Inflammatory macrophage (primary cell): ENCODE measurements around the gene TMEM272.
"Not testable (repeated sequence)": the region's sequence is repeated elsewhere in the genome, so short reads cannot be mapped to it uniquely, and the experiment has no call there.

Source experiments
- DNase-seq, 2 donors: peaks; one replicate each; pipeline ENCODE4 v3.0.0-alpha.2; 2020 to 2022

Gene TMEM272

GRCh38 chr13:51824712-51825111 lies 20.3 kb downstream of the TMEM272 start:
- DNase-seq = not testable (repeated sequence)

GRCh38 chr13:51823863-51824262 lies 21.1 kb downstream of the TMEM272 start:
- DNase-seq = no peak

GRCh38 chr13:51823359-51823758 lies 21.6 kb downstream of the TMEM272 start:
- no peak for DNase-seq

- no peak for DNase-seq
Measured at GRCh38 chr13:51822106-51822815, 22.7 kb downstream of the TMEM272 start.

GRCh38 chr13:51821606-51822005 lies 23.4 kb downstream of the TMEM272 start:
- DNase-seq = peak; percentile 43 to 49

- DNase-seq = no peak
Measured at GRCh38 chr13:51820016-51820597, 24.9 kb downstream of the TMEM272 start.

GRCh38 chr13:51819544-51819943 lies 25.4 kb downstream of the TMEM272 start:
- DNase-seq = no peak

GRCh38 chr13:51818781-51819511 lies 26.0 kb downstream of the TMEM272 start:
- peak in 1 of 2 donors; percentile 57 for DNase-seq

GRCh38 chr13:51818276-51818675 lies 26.7 kb downstream of the TMEM272 start:
- no peak for DNase-seq

- no peak for DNase-seq
Measured at GRCh38 chr13:51817717-51818116, 27.3 kb downstream of the TMEM272 start.

GRCh38 chr13:51816604-51817249 lies 28.2 kb downstream of the TMEM272 start:
- DNase-seq = no peak

- no peak for DNase-seq
Measured at GRCh38 chr13:51815848-51816247, 29.1 kb downstream of the TMEM272 start.

GRCh38 chr13:51814825-51815650 lies 29.9 kb downstream of the TMEM272 start:
- peak; percentile 67 to 68 for DNase-seq

GRCh38 chr13:51814071-51814470 lies 30.9 kb downstream of the TMEM272 start:
- DNase-seq = no peak

GRCh38 chr13:51811920-51812451 lies 33.0 kb downstream of the TMEM272 start:
- DNase-seq = peak; percentile 28 to 53

- no peak for DNase-seq
Measured at GRCh38 chr13:51811046-51811445, 33.9 kb downstream of the TMEM272 start.

GRCh38 chr13:51808811-51809210 lies 36.2 kb downstream of the TMEM272 start:
- DNase-seq = no peak

GRCh38 chr13:51807041-51807440 lies 37.9 kb downstream of the TMEM272 start:
- DNase-seq = no peak

- DNase-seq = peak; percentile 15 to 47
Measured at GRCh38 chr13:51806566-51806965, 38.4 kb downstream of the TMEM272 start.

GRCh38 chr13:51805925-51806324 lies 39.1 kb downstream of the TMEM272 start:
- DNase-seq = no peak

GRCh38 chr13:51805313-51805712 lies 39.7 kb downstream of the TMEM272 start:
- no peak for DNase-seq
